Measurements from ENCODE around the gene INPPL1. TPM values are rescaled to one million over a fixed set of nuclear protein-coding genes. Genes with fewer than 3 reads are reported as not detected.

Gene INPPL1
- total RNA-seq, 4 donors from 2014 or later: 85.9 to 114 (median 99.5) TPM

DNA sequence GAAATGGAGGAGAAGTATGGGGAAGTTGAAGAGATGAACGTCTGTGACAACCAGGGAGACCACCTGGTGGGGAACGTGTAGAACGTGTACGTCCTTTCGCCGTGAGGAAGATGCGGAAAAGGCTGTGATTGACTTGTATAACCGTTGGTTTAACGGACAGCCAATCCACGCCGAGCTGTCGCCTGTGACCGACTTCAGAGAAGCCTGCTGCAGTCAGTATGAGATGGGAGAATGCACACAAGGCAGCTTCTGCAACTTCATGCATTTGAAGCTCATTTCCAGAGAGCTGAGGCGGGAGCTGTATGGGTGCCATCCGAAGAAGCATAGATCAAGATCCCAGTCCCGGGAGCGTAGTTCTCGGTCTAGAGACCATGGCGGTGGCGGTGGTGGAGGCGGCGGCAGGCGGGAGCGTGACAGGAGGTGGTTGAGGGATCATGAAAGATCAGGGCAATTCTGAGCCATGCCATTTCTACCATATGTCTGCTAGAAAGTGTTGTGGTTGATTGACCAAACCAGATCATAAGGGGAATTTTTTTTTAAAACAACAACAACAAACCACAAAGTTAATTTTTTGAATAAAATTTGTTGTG is 56.3 kb downstream of the INPPL1 start:
- WGBS, 2 donors: 96 to 97% methylated on average over 24 of the region's 24 CpGs
- no peak overlapping the region for H3K4me3 ChIP-seq (replicated peaks in 1 of 3)
- TF ChIP-seq, protein P1, sequence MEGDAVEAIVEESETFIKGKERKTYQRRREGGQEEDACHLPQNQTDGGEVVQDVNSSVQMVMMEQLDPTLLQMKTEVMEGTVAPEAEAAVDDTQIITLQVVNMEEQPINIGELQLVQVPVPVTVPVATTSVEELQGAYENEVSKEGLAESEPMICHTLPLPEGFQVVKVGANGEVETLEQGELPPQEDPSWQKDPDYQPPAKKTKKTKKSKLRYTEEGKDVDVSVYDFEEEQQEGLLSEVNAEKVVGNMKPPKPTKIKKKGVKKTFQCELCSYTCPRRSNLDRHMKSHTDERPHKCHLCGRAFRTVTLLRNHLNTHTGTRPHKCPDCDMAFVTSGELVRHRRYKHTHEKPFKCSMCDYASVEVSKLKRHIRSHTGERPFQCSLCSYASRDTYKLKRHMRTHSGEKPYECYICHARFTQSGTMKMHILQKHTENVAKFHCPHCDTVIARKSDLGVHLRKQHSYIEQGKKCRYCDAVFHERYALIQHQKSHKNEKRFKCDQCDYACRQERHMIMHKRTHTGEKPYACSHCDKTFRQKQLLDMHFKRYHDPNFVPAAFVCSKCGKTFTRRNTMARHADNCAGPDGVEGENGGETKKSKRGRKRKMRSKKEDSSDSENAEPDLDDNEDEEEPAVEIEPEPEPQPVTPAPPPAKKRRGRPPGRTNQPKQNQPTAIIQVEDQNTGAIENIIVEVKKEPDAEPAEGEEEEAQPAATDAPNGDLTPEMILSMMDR (IDR thresholded peaks at IDR 0.05): no peak
- TF ChIP-seq POLR2A (IDR thresholded peaks at IDR 0.05): no peak
- H3K27ac ChIP-seq: no peak overlapping the region
- no peak for DNase-seq
- no peaks in the 10 kb centered on the region for H3K9me3 ChIP-seq
- H3K27me3 ChIP-seq: no peaks in the 10 kb centered on the region
- intact Hi-C loops (cut with DNase I): no loop called here
- H3K4me1 ChIP-seq: no peaks in the 10 kb centered on the region
- no peaks in the 10 kb centered on the region for H3K36me3 ChIP-seq

DNA sequence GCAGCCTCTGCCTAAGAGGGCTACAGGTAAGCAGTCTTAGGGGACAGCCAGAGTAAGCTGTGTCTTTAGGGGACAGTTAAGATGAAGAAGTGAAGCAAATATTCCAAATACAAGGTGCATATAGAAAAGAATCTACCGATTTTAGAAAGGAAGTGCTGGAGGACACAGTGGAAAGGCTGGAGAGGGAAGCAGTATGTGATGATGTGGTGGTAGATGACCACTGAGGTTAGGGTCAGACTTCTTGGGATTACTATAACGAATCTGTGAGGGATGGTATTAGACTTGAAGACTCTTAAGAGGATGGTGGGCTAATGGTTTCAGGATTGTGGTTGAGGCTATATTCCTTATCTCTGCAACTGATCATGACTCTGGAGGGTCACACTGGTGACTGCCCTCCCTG is 59.4 kb downstream of the INPPL1 start:
- WGBS, 2 donors: 60 to 69% methylated on average over 2 of the region's 2 CpGs
- Histone ChIP-seq H3K4me3 (replicated peaks in 1 of 3) (no peak overlapping the region), H3K36me3 (no peaks in the 10 kb centered on the region), H3K4me1 (no peaks in the 10 kb centered on the region), H3K27ac (no peak overlapping the region), H3K9me3 (no peaks in the 10 kb centered on the region), H3K27me3 (no peaks in the 10 kb centered on the region)
- intact Hi-C loops (cut with DNase I): no loop called here
- no peak for DNase-seq
- TF ChIP-seq POLR2A (IDR thresholded peaks at IDR 0.05): no peak
- TF ChIP-seq, protein P1 (IDR thresholded peaks at IDR 0.05): no peak

DNA sequence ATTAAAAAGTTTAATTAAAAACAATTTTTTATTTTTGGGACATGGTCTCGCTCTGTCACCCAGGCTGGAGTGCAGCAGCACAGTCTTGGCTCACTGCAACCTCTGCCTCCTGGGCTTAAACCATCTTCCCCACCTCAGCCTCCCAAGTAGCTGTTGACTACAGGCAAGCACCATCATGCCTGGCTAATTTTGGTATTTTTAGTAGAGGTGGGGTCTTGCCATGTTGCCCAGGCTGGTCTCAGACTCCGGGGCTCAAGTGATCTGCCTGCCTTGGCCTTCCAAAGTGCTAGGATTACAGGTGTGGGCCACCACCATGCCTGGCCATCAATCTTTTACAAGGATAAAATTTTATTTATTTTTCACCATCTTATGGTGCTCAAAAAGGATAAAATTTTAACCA is 62.7 kb downstream of the INPPL1 start:
- TF ChIP-seq, protein P1 (IDR thresholded peaks at IDR 0.05): no peak
- TF ChIP-seq POLR2A (IDR thresholded peaks at IDR 0.05): no peak
- WGBS, 2 donors: 94% methylated on average over 2 of the region's 2 CpGs
- intact Hi-C loops (cut with DNase I): no loop called here

More for the DNA sequence above, 62.7 kb downstream of the INPPL1 start:
- no peak for DNase-seq
- Histone ChIP-seq H3K4me3 (replicated peaks in 1 of 3) (no peak overlapping the region), H3K27me3 (no peaks in the 10 kb centered on the region), H3K36me3 (no peaks in the 10 kb centered on the region), H3K4me1 (no peaks in the 10 kb centered on the region), H3K27ac (no peak overlapping the region), H3K9me3 (no peaks in the 10 kb centered on the region)

Other genes starting within 250 kb of the INPPL1 start
- gene IL18BP, start 225.9 kb upstream of the INPPL1 start, total RNA-seq: 10 to 100 TPM in 2 of 4 donors, 1 to 10 TPM in 2; 7.6 to 12.1 (median 9.5) TPM
- 100 to 1,000 TPM; 259 to 342 (median 280) TPM for gene NUMA1, start 144.2 kb upstream of the INPPL1 start, total RNA-seq
- gene LRRC51, start 143.9 kb upstream of the INPPL1 start, total RNA-seq: 10 to 100 TPM; 13.0 to 24.5 (median 14.1) TPM
- gene LAMTOR1, start 121.5 kb upstream of the INPPL1 start, total RNA-seq: 100 to 1,000 TPM; 127 to 204 (median 182) TPM
- not detected for gene TOMT, start 118.8 kb upstream of the INPPL1 start, total RNA-seq
- 10 to 100 TPM; 21.5 to 49.6 (median 39.7) TPM for gene ANAPC15, start 112.1 kb upstream of the INPPL1 start, total RNA-seq
- gene FOLR3, start 89.0 kb upstream of the INPPL1 start, total RNA-seq: 1 to 10 TPM in 2 of 4 donors, not detected in 2; 1.2 to 1.6 TPM
- 10 to 100 TPM in 3 of 4 donors, 1 to 10 TPM in 1; 5.5 to 64.9 (median 36.3) TPM for gene FOLR1, start 32.6 kb upstream of the INPPL1 start, total RNA-seq
- gene FOLR2, start 8.0 kb upstream of the INPPL1 start, total RNA-seq: 10 to 100 TPM in 2 of 4 donors, 1 to 10 TPM in 2; 5.3 to 28.6 (median 9.7) TPM
- gene PHOX2A, start 19.4 kb downstream of the INPPL1 start, total RNA-seq: not detected
- gene CLPB, start 209.8 kb downstream of the INPPL1 start, total RNA-seq: 10 to 100 TPM; 22.6 to 61.2 (median 43.3) TPM